ENCODE results near the gene EVC. TPM values are rescaled to one million over a fixed set of nuclear protein-coding genes. Genes with fewer than 3 reads are reported as not detected.

The EVC gene
- total RNA-seq, 1 experiment from 2014 or later = not detected

DNA sequence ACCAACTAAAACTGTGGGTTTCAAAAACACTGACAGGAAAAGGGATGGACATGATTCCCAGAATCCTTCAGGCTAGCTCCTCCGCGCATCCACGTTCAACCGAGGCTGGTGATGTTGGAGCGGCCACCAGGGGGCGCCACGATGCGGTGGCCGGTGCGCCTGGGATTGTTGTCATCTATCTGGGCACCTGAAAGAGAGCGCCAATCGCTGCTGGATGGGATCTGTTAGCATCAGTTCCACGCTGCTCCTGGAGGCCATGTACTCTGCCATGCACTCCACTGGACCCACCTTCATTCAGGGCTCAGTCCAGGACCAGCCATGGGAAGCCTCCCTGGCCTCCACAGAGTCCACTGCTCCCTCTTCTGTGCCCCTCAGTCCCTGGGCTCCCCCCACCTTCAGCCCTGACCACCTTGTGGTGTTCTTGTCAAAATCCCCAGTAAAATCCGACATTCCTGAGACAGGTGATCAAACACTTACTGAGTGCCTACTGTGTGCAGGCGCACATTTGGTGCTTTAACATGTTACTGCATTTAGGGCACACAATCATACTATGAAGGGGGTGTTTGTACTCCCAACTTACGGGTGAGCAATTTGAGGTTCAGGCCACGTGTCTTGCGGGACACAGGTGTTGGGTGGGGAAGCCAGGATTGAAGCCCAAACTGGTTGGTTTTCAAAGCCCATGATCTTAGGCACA is 110.8 kb downstream of the EVC start:
- H3K4me3 Mint-ChIP-seq (ENCODE audit: unreplicated experiment) = no peak overlapping the region
- Histone ChIP-seq H3K27me3 (replicated peaks; ENCODE audit: control insufficient read depth, insufficient read depth, low read length) (no peaks in the 10 kb centered on the region), H3K4me1 (no peaks in the 10 kb centered on the region), H3K36me3 (ENCODE audit: control insufficient read depth, insufficient read depth, low read length) (no peaks in the 10 kb centered on the region), H3K9me3 (no peaks in the 10 kb centered on the region), H3K4me3 (ENCODE audit: low read depth, low read length) (no peak overlapping the region)
- peaks cover 9% of the 10 kb centered on the region for H3K27me3 Mint-ChIP-seq (ENCODE audit: insufficient read depth, unreplicated experiment)
- CTCF ChIA-PET = interaction anchor here (0.7 kb wide), 1 partner anchor 9 kb away, joined by 3 read pairs; no protein-coding TSS in a partner anchor
- TF ChIP-seq, protein P1, sequence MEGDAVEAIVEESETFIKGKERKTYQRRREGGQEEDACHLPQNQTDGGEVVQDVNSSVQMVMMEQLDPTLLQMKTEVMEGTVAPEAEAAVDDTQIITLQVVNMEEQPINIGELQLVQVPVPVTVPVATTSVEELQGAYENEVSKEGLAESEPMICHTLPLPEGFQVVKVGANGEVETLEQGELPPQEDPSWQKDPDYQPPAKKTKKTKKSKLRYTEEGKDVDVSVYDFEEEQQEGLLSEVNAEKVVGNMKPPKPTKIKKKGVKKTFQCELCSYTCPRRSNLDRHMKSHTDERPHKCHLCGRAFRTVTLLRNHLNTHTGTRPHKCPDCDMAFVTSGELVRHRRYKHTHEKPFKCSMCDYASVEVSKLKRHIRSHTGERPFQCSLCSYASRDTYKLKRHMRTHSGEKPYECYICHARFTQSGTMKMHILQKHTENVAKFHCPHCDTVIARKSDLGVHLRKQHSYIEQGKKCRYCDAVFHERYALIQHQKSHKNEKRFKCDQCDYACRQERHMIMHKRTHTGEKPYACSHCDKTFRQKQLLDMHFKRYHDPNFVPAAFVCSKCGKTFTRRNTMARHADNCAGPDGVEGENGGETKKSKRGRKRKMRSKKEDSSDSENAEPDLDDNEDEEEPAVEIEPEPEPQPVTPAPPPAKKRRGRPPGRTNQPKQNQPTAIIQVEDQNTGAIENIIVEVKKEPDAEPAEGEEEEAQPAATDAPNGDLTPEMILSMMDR (IDR thresholded peaks at IDR 0.05; ENCODE audit: insufficient read depth in 1 of 2, low read depth in 1 of 2, low read length in 1 of 2, severe bottlenecking in 1 of 2, unreplicated experiment in 1 of 2) = peak in 1 of 2 experiments; percentile 36
- intact Hi-C loops (cut with micrococcal nuclease; ENCODE audit: unreplicated experiment) = no loop called here
- POLR2A ChIA-PET = no interaction called here
- no peak for DNase-seq
- no peak overlapping the region for H3K27ac Mint-ChIP-seq (ENCODE audit: unreplicated experiment)
- H3K36me3 Mint-ChIP-seq (ENCODE audit: insufficient read depth, unreplicated experiment) = no peaks in the 10 kb centered on the region
- no TSS peak for BruUV-seq (replicated peaks)
- no peaks in the 10 kb centered on the region for H3K4me1 Mint-ChIP-seq (ENCODE audit: low read depth, unreplicated experiment)
- H3K9me3 Mint-ChIP-seq (ENCODE audit: unreplicated experiment) = no peaks in the 10 kb centered on the region

DNA sequence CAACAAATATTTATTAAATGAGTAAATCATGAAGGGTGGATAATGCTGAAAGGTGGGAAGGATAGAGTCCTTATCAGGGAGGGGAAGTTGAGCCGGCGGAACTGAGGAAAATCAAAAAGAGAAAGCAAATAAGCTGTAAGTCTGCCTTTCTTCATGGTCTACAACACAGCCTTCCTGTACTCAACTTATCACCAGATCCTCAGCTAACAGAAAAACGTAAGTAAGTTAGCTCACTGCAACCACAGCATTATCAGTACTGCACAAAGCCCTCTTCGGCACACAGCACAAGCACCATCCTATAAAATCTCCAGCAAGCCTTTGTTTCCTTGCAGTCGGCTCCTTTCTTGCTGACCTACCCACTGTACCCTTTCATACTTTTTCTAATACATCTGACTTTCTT is 111.6 kb downstream of the EVC start:
- ChIA-PET POLR2A (no interaction called here), CTCF (no interaction called here)
- peaks cover 13% of the 10 kb centered on the region for H3K27me3 Mint-ChIP-seq (ENCODE audit: insufficient read depth, unreplicated experiment)

DNA sequence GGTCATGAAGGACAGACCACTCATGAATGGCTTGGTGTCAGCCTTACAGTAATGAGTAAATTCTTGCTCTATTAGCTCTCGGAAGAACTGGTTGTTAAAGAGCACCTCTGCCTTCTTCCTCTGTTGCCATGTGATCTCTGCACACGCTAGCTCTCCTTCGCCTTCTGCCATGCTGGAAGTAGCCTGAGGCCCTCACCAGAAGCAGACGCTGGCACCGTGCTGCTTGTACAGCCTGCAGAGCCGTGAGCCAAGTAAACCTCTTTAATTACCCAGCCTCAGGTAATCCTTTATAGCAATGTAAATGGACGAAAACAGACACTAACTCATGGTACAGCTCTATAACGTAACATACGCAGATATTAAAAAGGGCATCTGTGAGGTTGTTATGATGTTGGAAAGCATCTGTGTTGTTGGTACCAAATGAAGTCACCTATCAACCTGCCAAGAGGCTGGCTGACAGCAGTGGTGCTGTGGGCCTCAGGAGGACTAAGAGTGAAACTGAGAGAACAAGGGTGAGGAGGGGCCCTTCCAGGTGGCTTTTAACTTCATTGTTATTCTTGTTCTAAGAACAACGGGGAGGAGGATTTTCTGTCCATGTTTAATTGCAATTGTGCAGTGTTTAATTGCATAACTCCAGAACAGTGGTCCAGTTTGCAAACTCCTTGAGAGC is 112.7 kb downstream of the EVC start:
- H3K4me1 Mint-ChIP-seq (ENCODE audit: low read depth, unreplicated experiment) = no peaks in the 10 kb centered on the region
- H3K36me3 ChIP-seq (ENCODE audit: control insufficient read depth, insufficient read depth, low read length) = no peaks in the 10 kb centered on the region
- H3K27ac Mint-ChIP-seq (ENCODE audit: unreplicated experiment) = no peak overlapping the region
- ChIA-PET CTCF (no interaction called here), POLR2A (no interaction called here)
- H3K4me3 ChIP-seq (ENCODE audit: low read depth, low read length) = no peak overlapping the region
- TF ChIP-seq, protein P1 (IDR thresholded peaks at IDR 0.05; ENCODE audit: insufficient read depth in 1 of 2, low read depth in 1 of 2, low read length in 1 of 2, severe bottlenecking in 1 of 2, unreplicated experiment in 1 of 2) = no peak
- DNase-seq = no peak
- no peaks in the 10 kb centered on the region for H3K9me3 Mint-ChIP-seq (ENCODE audit: unreplicated experiment)
- intact Hi-C loops (cut with micrococcal nuclease; ENCODE audit: unreplicated experiment) = no loop called here
- no TSS peak for BruUV-seq (replicated peaks)
- H3K27me3 ChIP-seq (replicated peaks; ENCODE audit: control insufficient read depth, insufficient read depth, low read length) = no peaks in the 10 kb centered on the region
- H3K27me3 Mint-ChIP-seq (ENCODE audit: insufficient read depth, unreplicated experiment) = peaks cover 18% of the 10 kb centered on the region
- no peaks in the 10 kb centered on the region for H3K9me3 ChIP-seq
- no peak overlapping the region for H3K4me3 Mint-ChIP-seq (ENCODE audit: unreplicated experiment)
- H3K4me1 ChIP-seq = no peaks in the 10 kb centered on the region
- H3K36me3 Mint-ChIP-seq (ENCODE audit: insufficient read depth, unreplicated experiment) = no peaks in the 10 kb centered on the region

More for the DNA sequence above, 111.6 kb downstream of the EVC start:
- H3K27ac Mint-ChIP-seq (ENCODE audit: unreplicated experiment) = no peak overlapping the region
- H3K4me3 Mint-ChIP-seq (ENCODE audit: unreplicated experiment) = no peak overlapping the region
- H3K4me3 ChIP-seq (ENCODE audit: low read depth, low read length) = no peak overlapping the region
- no peaks in the 10 kb centered on the region for H3K4me1 Mint-ChIP-seq (ENCODE audit: low read depth, unreplicated experiment)
- H3K36me3 Mint-ChIP-seq (ENCODE audit: insufficient read depth, unreplicated experiment) = no peaks in the 10 kb centered on the region
- H3K9me3 ChIP-seq = no peaks in the 10 kb centered on the region
- no peaks in the 10 kb centered on the region for H3K4me1 ChIP-seq
- DNase-seq = no peak
- intact Hi-C loops (cut with micrococcal nuclease; ENCODE audit: unreplicated experiment) = no loop called here
- TF ChIP-seq, protein P1 (IDR thresholded peaks at IDR 0.05; ENCODE audit: insufficient read depth in 1 of 2, low read depth in 1 of 2, low read length in 1 of 2, severe bottlenecking in 1 of 2, unreplicated experiment in 1 of 2) = no peak
- no peaks in the 10 kb centered on the region for H3K27me3 ChIP-seq (replicated peaks; ENCODE audit: control insufficient read depth, insufficient read depth, low read length)
- no TSS peak for BruUV-seq (replicated peaks)
- no peaks in the 10 kb centered on the region for H3K9me3 Mint-ChIP-seq (ENCODE audit: unreplicated experiment)
- no peaks in the 10 kb centered on the region for H3K36me3 ChIP-seq (ENCODE audit: control insufficient read depth, insufficient read depth, low read length)

All from Caco-2 (cell line).